GM12878 (cell line): ENCODE data around the gene RAB6B. TPM values are rescaled to one million over a fixed set of nuclear protein-coding genes. Genes with fewer than 3 reads are reported as not detected.

Experiments used
- ATAC-seq: fragments of 200-7000 bp; cut with Tn5 transposase; 3 replicates; pipeline ENCODE4 v1.9.1; 2020; ENCODE audit warnings: mild to moderate bottlenecking, moderate library complexity
- BruUV-seq: library from RNA; stranded (reverse); fragments of 400-500 nt; replicated peaks from 2 replicates; lab custom pipeline; 2021; lab: Mats Ljungman, UMichigan
- CTCF ChIA-PET: fragments of 300-600 bp; sonication (Branson Sonifier 250); formaldehyde crosslinking; extraction: SDS; loops from one replicate; lab custom pipeline; 2021; ENCODE audit warnings: inconsistent platforms; lab: Yijun Ruan, JAX
- POLR2A ChIA-PET: fragments of 350-600 bp; formaldehyde crosslinking; extraction: SDS; loops from one replicate; lab custom pipeline; 2021; ENCODE audit warnings: inconsistent platforms; lab: Charles Lee
- RAD21 ChIA-PET: fragments of 300-600 bp; sonication (Branson Sonifier 250); formaldehyde crosslinking; loops from one replicate; lab custom pipeline; 2023; ENCODE audit warnings: antibody characterized with exemption; ENCODE audit not compliant: unreplicated experiment; lab: Charles Lee
- SMC1A ChIA-PET: fragments of 300-600 bp; sonication (Branson Sonifier 250); formaldehyde crosslinking; loops from one replicate; lab custom pipeline; 2023; ENCODE audit not compliant: unreplicated experiment, uncharacterized antibody; lab: Charles Lee
- DNase-seq: peaks from one replicate; pipeline ENCODE4 v3.0.0-alpha.2; 2011; ENCODE audit warnings: low read depth, low spot score
- FAIRE-seq: peaks from 3 replicates; lab custom pipeline; 2011; peaks lifted over from hg19 to GRCh38; lab: Jason Lieb, UNC
- H2AFZ ChIP-seq: 2 replicates; pipeline ENCODE4 v1.6.0; 2011; ENCODE audit warnings: low read depth, low read length, control low read depth; ENCODE audit not compliant: control insufficient read depth
- H3K27ac ChIP-seq: 2 replicates; pipeline ENCODE4 v1.5.1; 2011; ENCODE audit warnings: control low read depth; ENCODE audit not compliant: control insufficient read depth, insufficient read depth
- H3K27me3 ChIP-seq, 2 experiments: replicated peaks in 1 of 2; 2 replicates each; pipeline versions ENCODE4 v1.6.0 to v1.6.1; 2011; ENCODE audit warnings: low read length in 1 of 2; ENCODE audit not compliant: control insufficient read depth in 2 of 2, insufficient read depth in 2 of 2
- H3K36me3 ChIP-seq, 2 experiments: 2 replicates each; pipeline ENCODE4 v1.5.1; 2011; ENCODE audit warnings: low read length in 1 of 2; ENCODE audit not compliant: control insufficient read depth in 2 of 2, insufficient read depth in 2 of 2
- H3K4me1 ChIP-seq: 2 replicates; pipeline ENCODE4 v1.6.1; 2011; ENCODE audit warnings: mild to moderate bottlenecking, low read length, moderate library complexity, mixed read lengths; ENCODE audit not compliant: control insufficient read depth, insufficient read depth
- H3K4me2 ChIP-seq: 2 replicates; pipeline ENCODE4 v1.6.0; 2011; ENCODE audit warnings: control low read depth; ENCODE audit not compliant: control insufficient read depth, insufficient read depth
- H3K4me3 ChIP-seq: fragments of 200-600 bp; sonication (generic); 2 replicates; pipeline ENCODE4 v1.5.1; 2016
- H3K79me2 ChIP-seq: 2 replicates; pipeline ENCODE4 v1.6.0; 2011; ENCODE audit warnings: low read length; ENCODE audit not compliant: control insufficient read depth, insufficient read depth
- H3K9ac ChIP-seq: 2 replicates; pipeline ENCODE4 v1.8.0; 2011; ENCODE audit warnings: low read length, control low read depth, mixed read lengths; ENCODE audit not compliant: control insufficient read depth, insufficient read depth
- H3K9me3 ChIP-seq: replicated peaks from 3 replicates; pipeline ENCODE4 v1.5.1; 2011; ENCODE audit warnings: mild to moderate bottlenecking, low read length; ENCODE audit not compliant: control insufficient read depth, insufficient read depth
- H4K20me1 ChIP-seq: 2 replicates; pipeline ENCODE4 v1.6.0; 2011; ENCODE audit not compliant: control insufficient read depth, insufficient read depth
- BCL11A ChIP-seq: IDR thresholded peaks from 2 replicates; pipeline ENCODE4 v1.6.1; 2011; ENCODE audit warnings: low read depth, low read length
- EP300 ChIP-seq, 2 experiments: fragments of 150-350 bp in 1 of 2; IDR thresholded peaks; 2 replicates each; pipeline ENCODE4 v1.6.1; 2011 to 2012; ENCODE audit warnings: low read depth in 2 of 2, low read length in 2 of 2, borderline replicate concordance in 1 of 2, improper control_type of control experiment in 1 of 2, inconsistent platforms in 1 of 2; ENCODE audit not compliant: control insufficient read depth in 1 of 2
- FOXM1 ChIP-seq: IDR thresholded peaks from 2 replicates; pipeline ENCODE4 v1.6.1; 2012; ENCODE audit warnings: low read depth, mild to moderate bottlenecking, inconsistent platforms, low read length, moderate library complexity
- PAX8 ChIP-seq: fragments of 450-650 bp; IDR thresholded peaks from 2 replicates; pipeline ENCODE4 v1.6.1; 2017; ENCODE audit warnings: mild to moderate bottlenecking, moderate library complexity
- RCOR1 ChIP-seq: conservative IDR thresholded peaks from 2 replicates; pipeline ENCODE4 v1.6.1; 2012; ENCODE audit warnings: low read depth, low read length, improper control_type of control experiment
- RELA ChIP-seq: fragments of 450-650 bp; IDR thresholded peaks from 2 replicates; pipeline ENCODE4 v1.8.0; 2014; ENCODE audit warnings: borderline replicate concordance; ENCODE audit not compliant: partially characterized antibody
- RFX5 ChIP-seq: IDR thresholded peaks from 2 replicates; pipeline ENCODE4 v1.6.1; 2011; ENCODE audit warnings: low read depth, low read length, improper control_type of control experiment
- YY1 ChIP-seq: IDR thresholded peaks from 2 replicates; pipeline ENCODE4 v1.6.1; 2011; ENCODE audit warnings: low read depth, mild to moderate bottlenecking, low read length
- ZNF24 ChIP-seq: fragments of 450-650 bp; IDR thresholded peaks from 2 replicates; pipeline ENCODE4 v1.6.1; 2017; ENCODE audit warnings: antibody characterized with exemption, mild to moderate bottlenecking
- ZNF274 ChIP-seq: IDR thresholded peaks from one replicate; pipeline ENCODE4 v1.8.0; 2011; ENCODE audit not compliant: insufficient read length, insufficient read depth
- ZZZ3 ChIP-seq: IDR thresholded peaks from 2 replicates; pipeline ENCODE4 v1.6.1; 2011; ENCODE audit warnings: low read depth; ENCODE audit not compliant: control insufficient read depth, insufficient read length
- WGBS: methylation state at CpG from one replicate; pipeline ENCODE4 v1.1.6; 2016; ENCODE audit warnings: low lambda C conversion rate; ENCODE audit not compliant: insufficient replicate concordance, insufficient coverage; ENCODE audit errors: missing lambda C conversion rate; 5-methylcytosine and 5-hydroxymethylcytosine counted together
- in situ Hi-C: fragments of 300-500 bp; cut with MboI; formaldehyde crosslinking; loops from 9 replicates; pipeline ENCODE4 v1.14.3; 2018; ENCODE audit warnings: mixed read lengths
- intact Hi-C: fragments of 100-400 bp; cut with micrococcal nuclease; formaldehyde crosslinking; loops from one replicate; pipeline ENCODE4 v1.14.2; 2022; ENCODE audit not compliant: unreplicated experiment
- polyA plus RNA-seq, 11 experiments: library from polyadenylated mRNA; depleted of rRNA in 4 of 11; unstranded in 6 of 11; stranded (reverse) in 5 of 11; fragments of >200 nt; fragmentation: Nextera tagmentation in 4 of 11; fragmentation: Illumina TruSeq in 1 of 11; extraction: Ambion mirVana in 4 of 11; extraction: Trizol in 1 of 11; gene quantifications; 1 replicate in 1 of 11; 2 replicates in 10 of 11; pipeline versions ENCODE4 v1.2.1 to v1.2.3, GENCODE V29; 2011 to 2016; ENCODE audit warnings: inconsistent platforms in 2 of 11, missing spikeins in 2 of 11, low read depth in 1 of 11
- total RNA-seq, 4 experiments: library from RNA; depleted of rRNA in 3 of 4; stranded (reverse); fragments of >200 nt in 3 of 4; fragmentation: Illumina TruSeq in 1 of 4; extraction: Trizol in 1 of 4; gene quantifications; 2 replicates each; pipeline versions ENCODE4 v1.2.1 to v1.2.3, GENCODE V29; 2013 to 2021
- TF ChIP-seq, protein P1 (sequence below): fragments of 450-650 bp; formaldehyde crosslinking; IDR thresholded peaks from 2 replicates; pipeline ENCODE4 v1.4.0; 2022; ENCODE audit warnings: mild to moderate bottlenecking, moderate library complexity
- TF ChIP-seq, protein P2 (sequence below): fragments of 450-650 bp; IDR thresholded peaks from 2 replicates; pipeline ENCODE4 v1.6.1; 2017; ENCODE audit warnings: mild to moderate bottlenecking

The RAB6B gene
- total and polyA plus RNA-seq, 10 of the 15 experiments (the other 5 are each of a cell fraction or from before 2014, with no cell fraction given): 0.01 to 0.16 (median 0.04) TPM; not detected in 5

DNA sequence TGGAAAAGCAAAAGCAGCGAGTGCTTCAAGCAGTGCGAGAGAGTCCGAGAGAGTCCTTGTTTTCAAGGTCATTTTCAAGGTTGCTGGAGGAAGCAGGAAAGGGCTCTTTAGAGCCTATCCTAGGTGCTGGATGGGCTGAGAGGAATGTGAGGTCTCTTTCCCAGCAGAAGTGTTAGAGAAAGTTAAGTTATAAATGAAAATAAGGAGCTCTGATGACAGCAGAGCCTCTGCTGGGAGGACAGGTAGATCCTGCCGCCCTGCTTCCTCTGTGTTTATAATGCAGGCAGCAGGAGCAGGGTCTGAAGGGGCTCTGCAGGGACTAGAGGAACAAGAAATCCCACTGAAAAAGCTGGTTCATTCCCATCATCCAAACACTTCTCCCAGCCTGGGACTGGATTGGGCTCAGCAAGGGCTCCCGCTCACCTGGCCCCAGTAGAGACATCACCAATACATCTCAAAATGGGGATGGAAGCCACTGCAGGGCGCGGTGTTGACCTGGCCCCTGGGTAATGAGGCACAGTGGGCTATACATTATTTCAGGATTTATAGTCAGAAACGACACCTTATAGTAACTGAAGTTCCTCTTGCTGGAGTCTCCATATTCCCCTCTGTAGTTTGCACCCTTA, 41.5 kb upstream of the RAB6B start:
- ATAC-seq (no peak), FAIRE-seq (no peak), DNase-seq (no peak)
- H3K27ac ChIP-seq: no peak overlapping the region
- H3K4me1 ChIP-seq: no peaks in the 10 kb centered on the region
- no peaks in the 10 kb centered on the region for H4K20me1 ChIP-seq
- H3K9ac ChIP-seq: no peak overlapping the region
- 67% methylated on average over 8 of the region's 8 CpGs for WGBS
- ChIA-PET POLR2A (no interaction called here), RAD21 (interaction anchor here (1.0 kb wide), 1 partner anchor 275 kb away, joined by 3 read pairs; no protein-coding TSS in a partner anchor), SMC1A (no interaction called here), CTCF (no interaction called here)
- BruUV-seq: no TSS peak
- H3K79me2 ChIP-seq: no peaks in the 10 kb centered on the region
- no peak overlapping the region for H2AFZ ChIP-seq
- no peaks in the 10 kb centered on the region; a peak in 1 of 4 replicates for H3K27me3 ChIP-seq
- in situ Hi-C loops (loop anchor here (10.0 kb wide), 2 partner anchors 278 to 1202 kb away; no protein-coding TSS in a partner anchor), intact Hi-C loops (no loop called here)
- TF ChIP-seq RCOR1 (no peak), BCL11A (no peak), RFX5 (no peak), ZNF24 (no peak), ZZZ3 (no peak), PAX8 (no peak), ZNF274 (no peak), FOXM1 (no peak), EP300 (IDR thresholded peaks at IDR 0.05; ENCODE audit: borderline replicate concordance in 1 of 2, control insufficient read depth in 1 of 2, low read depth in 2 of 2, low read length in 2 of 2) (no peak), RELA (no peak), YY1 (no peak)
- TF ChIP-seq, protein P1, sequence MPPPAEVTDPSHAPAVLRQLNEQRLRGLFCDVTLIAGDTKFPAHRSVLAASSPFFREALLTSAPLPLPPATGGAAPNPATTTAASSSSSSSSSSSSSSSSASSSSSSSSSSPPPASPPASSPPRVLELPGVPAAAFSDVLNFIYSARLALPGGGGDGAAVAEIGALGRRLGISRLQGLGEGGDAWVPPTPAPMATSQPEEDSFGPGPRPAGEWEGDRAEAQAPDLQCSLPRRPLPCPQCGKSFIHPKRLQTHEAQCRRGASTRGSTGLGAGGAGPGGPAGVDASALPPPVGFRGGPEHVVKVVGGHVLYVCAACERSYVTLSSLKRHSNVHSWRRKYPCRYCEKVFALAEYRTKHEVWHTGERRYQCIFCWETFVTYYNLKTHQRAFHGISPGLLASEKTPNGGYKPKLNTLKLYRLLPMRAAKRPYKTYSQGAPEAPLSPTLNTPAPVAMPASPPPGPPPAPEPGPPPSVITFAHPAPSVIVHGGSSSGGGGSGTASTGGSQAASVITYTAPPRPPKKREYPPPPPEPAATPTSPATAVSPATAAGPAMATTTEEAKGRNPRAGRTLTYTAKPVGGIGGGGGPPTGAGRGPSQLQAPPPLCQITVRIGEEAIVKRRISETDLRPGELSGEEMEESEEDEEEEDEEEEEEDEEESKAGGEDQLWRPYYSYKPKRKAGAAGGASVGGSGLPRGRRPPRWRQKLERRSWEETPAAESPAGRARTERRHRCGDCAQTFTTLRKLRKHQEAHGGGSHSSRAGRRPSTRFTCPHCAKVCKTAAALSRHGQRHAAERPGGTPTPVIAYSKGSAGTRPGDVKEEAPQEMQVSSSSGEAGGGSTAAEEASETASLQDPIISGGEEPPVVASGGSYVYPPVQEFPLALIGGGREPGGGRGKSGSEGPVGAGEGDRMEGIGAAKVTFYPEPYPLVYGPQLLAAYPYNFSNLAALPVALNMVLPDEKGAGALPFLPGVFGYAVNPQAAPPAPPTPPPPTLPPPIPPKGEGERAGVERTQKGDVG: no peak
- TF ChIP-seq, protein P2, sequence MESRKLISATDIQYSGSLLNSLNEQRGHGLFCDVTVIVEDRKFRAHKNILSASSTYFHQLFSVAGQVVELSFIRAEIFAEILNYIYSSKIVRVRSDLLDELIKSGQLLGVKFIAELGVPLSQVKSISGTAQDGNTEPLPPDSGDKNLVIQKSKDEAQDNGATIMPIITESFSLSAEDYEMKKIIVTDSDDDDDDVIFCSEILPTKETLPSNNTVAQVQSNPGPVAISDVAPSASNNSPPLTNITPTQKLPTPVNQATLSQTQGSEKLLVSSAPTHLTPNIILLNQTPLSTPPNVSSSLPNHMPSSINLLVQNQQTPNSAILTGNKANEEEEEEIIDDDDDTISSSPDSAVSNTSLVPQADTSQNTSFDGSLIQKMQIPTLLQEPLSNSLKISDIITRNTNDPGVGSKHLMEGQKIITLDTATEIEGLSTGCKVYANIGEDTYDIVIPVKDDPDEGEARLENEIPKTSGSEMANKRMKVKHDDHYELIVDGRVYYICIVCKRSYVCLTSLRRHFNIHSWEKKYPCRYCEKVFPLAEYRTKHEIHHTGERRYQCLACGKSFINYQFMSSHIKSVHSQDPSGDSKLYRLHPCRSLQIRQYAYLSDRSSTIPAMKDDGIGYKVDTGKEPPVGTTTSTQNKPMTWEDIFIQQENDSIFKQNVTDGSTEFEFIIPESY: no peak
- no peak overlapping the region for H3K4me3 ChIP-seq
- H3K9me3 ChIP-seq: no peaks in the 10 kb centered on the region
- no peaks in the 10 kb centered on the region for H3K36me3 ChIP-seq
- H3K4me2 ChIP-seq: no peak overlapping the region
